IMR-90 (cell line): ENCODE results near the gene MYO3B. TPM values are rescaled to one million over a fixed set of nuclear protein-coding genes. Genes with fewer than 3 reads are reported as not detected.

Experiments
- ATAC-seq: fragments of 200-7000 bp; cut with Tn5 transposase; 2 replicates; pipeline ENCODE4 v1.9.1; 2020; ENCODE audit warnings: low read depth, mild to moderate bottlenecking, moderate library complexity
- BruUV-seq: library from RNA; stranded (reverse); fragments of 400-500 nt; replicated peaks from 2 replicates; lab custom pipeline; 2021; lab: Mats Ljungman, UMichigan
- CTCF ChIA-PET: fragments of 300-600 bp; formaldehyde crosslinking; extraction: SDS; loops from one replicate; lab custom pipeline; 2021; ENCODE audit warnings: antibody characterized with exemption; lab: Yijun Ruan, JAX
- POLR2A ChIA-PET: fragments of 300-600 bp; sonication (Branson Sonifier 250); formaldehyde crosslinking; loops from one replicate; lab custom pipeline; 2022; ENCODE audit warnings: antibody characterized with exemption; ENCODE audit not compliant: unreplicated experiment; lab: Charles Lee
- DNase-seq: peaks from one replicate; pipeline ENCODE4 v3.0.0; 2013
- H2AFZ ChIP-seq: replicated peaks from 2 replicates; pipeline ENCODE3; 2013; ENCODE audit warnings: low read length, mild to moderate bottlenecking; ENCODE audit not compliant: poor library complexity
- H2AK5ac ChIP-seq: 2 replicates; pipeline ENCODE4 v1.6.1; 2013; ENCODE audit warnings: low read depth, low read length, inconsistent platforms
- H2AK9ac ChIP-seq: replicated peaks from 2 replicates; pipeline ENCODE3; 2013; ENCODE audit warnings: mild to moderate bottlenecking, low read depth, low read length, moderate library complexity; ENCODE audit not compliant: poor library complexity
- H2BK120ac ChIP-seq: 2 replicates; pipeline ENCODE4 v1.6.1; 2013; ENCODE audit warnings: low read depth, low read length, inconsistent platforms
- H2BK15ac ChIP-seq: 3 replicates; pipeline ENCODE4 v1.6.1; 2013; ENCODE audit warnings: low read depth, low read length, inconsistent platforms
- H2BK20ac ChIP-seq: 2 replicates; pipeline ENCODE4 v1.6.1; 2013; ENCODE audit warnings: low read depth, mild to moderate bottlenecking, inconsistent platforms, low read length, moderate library complexity
- H2BK5ac ChIP-seq: 2 replicates; pipeline ENCODE4 v1.6.1; 2013; ENCODE audit warnings: mild to moderate bottlenecking, low read depth, low read length, inconsistent platforms; ENCODE audit not compliant: poor library complexity, severe bottlenecking
- H3K14ac ChIP-seq: replicated peaks from 2 replicates; pipeline ENCODE4 v1.6.1; 2013; ENCODE audit warnings: low read depth, low read length, inconsistent platforms
- H3K18ac ChIP-seq: 2 replicates; pipeline ENCODE4 v1.6.1; 2013; ENCODE audit warnings: low read depth, low read length, control low read depth
- H3K23ac ChIP-seq: 2 replicates; pipeline ENCODE4 v1.6.1; 2013; ENCODE audit warnings: low read depth, low read length, inconsistent platforms
- H3K27ac ChIP-seq: 2 replicates; pipeline ENCODE4 v1.5.1; 2013; ENCODE audit warnings: mild to moderate bottlenecking, control low read depth, low read length; ENCODE audit not compliant: insufficient read depth
- H3K27me3 ChIP-seq: 2 replicates; pipeline ENCODE4 v1.6.1; 2013; ENCODE audit warnings: low read length; ENCODE audit not compliant: control insufficient read depth, insufficient read depth
- H3K36me3 ChIP-seq: 2 replicates; pipeline ENCODE4 v1.6.1; 2013; ENCODE audit warnings: low read length, mixed read lengths; ENCODE audit not compliant: control insufficient read depth, insufficient read depth
- H3K4ac ChIP-seq: 2 replicates; pipeline ENCODE4 v1.6.1; 2013; ENCODE audit warnings: low read depth, low read length, inconsistent platforms
- H3K4me1 ChIP-seq: 2 replicates; pipeline ENCODE4 v1.6.1; 2013; ENCODE audit warnings: low read length, mixed read lengths; ENCODE audit not compliant: control insufficient read depth, insufficient read depth
- H3K4me2 ChIP-seq: 2 replicates; pipeline ENCODE4 v1.6.1; 2013; ENCODE audit warnings: low read depth, mild to moderate bottlenecking, control low read depth, low read length, moderate library complexity
- H3K4me3 ChIP-seq: 2 replicates; pipeline ENCODE4 v1.5.1; 2013; ENCODE audit warnings: low read depth, mild to moderate bottlenecking, control low read depth, low read length, moderate library complexity; ENCODE audit not compliant: insufficient read depth
- H3K56ac ChIP-seq: 2 replicates; pipeline ENCODE4 v1.6.1; 2013; ENCODE audit warnings: low read length, inconsistent platforms; ENCODE audit not compliant: insufficient read depth; ENCODE audit errors: extremely low read depth
- H3K79me1 ChIP-seq, 2 experiments: 2 replicates each; pipeline ENCODE4 v1.6.1; 2013; ENCODE audit warnings: low read length in 2 of 2, inconsistent platforms in 1 of 2, low read depth in 1 of 2
- H3K9ac ChIP-seq: 2 replicates; pipeline ENCODE4 v1.6.1; 2013; ENCODE audit warnings: low read depth, low read length, control low read depth
- H3K9me1 ChIP-seq: 2 replicates; pipeline ENCODE4 v1.6.1; 2013; ENCODE audit warnings: low read length, inconsistent platforms; ENCODE audit not compliant: insufficient read depth
- H3K9me3 ChIP-seq: 2 replicates; pipeline ENCODE4 v1.6.1; 2013; ENCODE audit warnings: low read length; ENCODE audit not compliant: control insufficient read depth, insufficient read depth
- H4K20me1 ChIP-seq: 2 replicates; pipeline ENCODE4 v1.6.1; 2013; ENCODE audit warnings: low read length, inconsistent platforms; ENCODE audit not compliant: insufficient read depth
- H4K5ac ChIP-seq: 2 replicates; pipeline ENCODE4 v1.6.1; 2013; ENCODE audit warnings: mild to moderate bottlenecking, low read depth, low read length, control low read depth
- H4K8ac ChIP-seq, 2 experiments: 2 replicates each; pipeline ENCODE4 v1.6.1; 2013; ENCODE audit warnings: low read depth in 2 of 2, low read length in 2 of 2, control low read depth in 1 of 2, inconsistent platforms in 1 of 2
- H4K91ac ChIP-seq: 2 replicates; pipeline ENCODE4 v1.6.1; 2013; ENCODE audit warnings: low read depth, low read length, inconsistent platforms; ENCODE audit not compliant: insufficient read depth
- BHLHE40 ChIP-seq: fragments of 150-350 bp; IDR thresholded peaks from 2 replicates; pipeline ENCODE4 v1.6.1; 2016; ENCODE audit warnings: mild to moderate bottlenecking, low read depth, low read length
- CHD1 ChIP-seq: IDR thresholded peaks from 2 replicates; pipeline ENCODE4 v1.6.1; 2012; ENCODE audit warnings: low read depth, low read length, improper control_type of control experiment
- FOS ChIP-seq: fragments of 150-350 bp; IDR thresholded peaks from 2 replicates; pipeline ENCODE4 v1.6.1; 2016; ENCODE audit warnings: low read depth, low read length
- MAFK ChIP-seq: IDR thresholded peaks from 2 replicates; pipeline ENCODE4 v1.6.1; 2012; ENCODE audit warnings: low read depth, low read length, improper control_type of control experiment
- MXI1 ChIP-seq: IDR thresholded peaks from 2 replicates; pipeline ENCODE4 v1.6.1; 2012; ENCODE audit warnings: low read depth, mild to moderate bottlenecking, low read length, moderate library complexity, borderline replicate concordance
- NFE2L2 ChIP-seq: fragments of 150-350 bp; IDR thresholded peaks from 2 replicates; pipeline ENCODE4 v1.6.1; 2016; ENCODE audit warnings: low read depth, mild to moderate bottlenecking, low read length
- POLR2A ChIP-seq: IDR thresholded peaks from 2 replicates; pipeline ENCODE4 v1.6.1; 2012; ENCODE audit warnings: mild to moderate bottlenecking, low read depth, low read length
- RAD21 ChIP-seq: IDR thresholded peaks from 2 replicates; pipeline ENCODE4 v1.6.1; 2012; ENCODE audit warnings: low read length, improper control_type of control experiment
- RCOR1 ChIP-seq: IDR thresholded peaks from 2 replicates; pipeline ENCODE4 v1.6.1; 2012; ENCODE audit warnings: mild to moderate bottlenecking, low read length, improper control_type of control experiment; ENCODE audit not compliant: insufficient replicate concordance
- RFX5 ChIP-seq: IDR thresholded peaks from 2 replicates; pipeline ENCODE4 v1.8.0; 2012; ENCODE audit warnings: low read depth, mild to moderate bottlenecking, low read length, moderate library complexity
- SMC3 ChIP-seq: fragments of 150-350 bp; IDR thresholded peaks from 2 replicates; pipeline ENCODE4 v1.6.1; 2016; ENCODE audit warnings: low read depth, mild to moderate bottlenecking, antibody characterized with exemption, low read length, moderate library complexity
- WGBS, 2 experiments: methylation state at CpG; one replicate each; pipeline versions ENCODE4 v1.1.5 to v1.1.7; 2013; ENCODE audit warnings: missing lambda C conversion rate in 2 of 2; ENCODE audit not compliant: insufficient read length in 1 of 2; ENCODE audit errors: extremely low coverage in 2 of 2; 5-methylcytosine and 5-hydroxymethylcytosine counted together
- dilution Hi-C: fragments of 300-500 bp; cut with HindIII; formaldehyde crosslinking; loops from one replicate; pipeline ENCODE4 v1.14.3; 2018; ENCODE audit warnings: low sequenced_read_pairs; ENCODE audit not compliant: unreplicated experiment
- in situ Hi-C: fragments of 300-500 bp; cut with MboI; formaldehyde crosslinking; loops from 3 replicates; pipeline ENCODE4 v1.14.3; 2019; ENCODE audit warnings: low sequenced_read_pairs, inconsistent platforms, mixed read lengths
- intact Hi-C: fragments of 100-400 bp; cut with micrococcal nuclease; formaldehyde crosslinking; loops from 2 replicates; pipeline ENCODE4 v1.10.0; 2022
- polyA plus RNA-seq, 3 experiments: library from polyadenylated mRNA; depleted of rRNA; stranded (reverse); fragments of >200 nt; gene quantifications; 2 replicates each; pipeline ENCODE4 v1.2.3, GENCODE V29; 2012; ENCODE audit warnings: low replicate concordance in 1 of 3
- total RNA-seq: library from RNA; depleted of rRNA; stranded (reverse); fragments of >200 nt; gene quantifications from 2 replicates; pipeline ENCODE4 v1.2.3, GENCODE V29; 2012
- TF ChIP-seq, protein P1 (sequence below): fragments of 150-350 bp; IDR thresholded peaks from 2 replicates; pipeline ENCODE4 v1.6.1; 2017; ENCODE audit warnings: mild to moderate bottlenecking, antibody characterized with exemption, low read length, low read depth
- TF ChIP-seq, protein P2 (sequence below): fragments of 150-350 bp; IDR thresholded peaks from 2 replicates; pipeline ENCODE4 v1.6.1; 2016; ENCODE audit warnings: low read depth, mild to moderate bottlenecking, low read length, moderate library complexity, borderline replicate concordance
- TF ChIP-seq, protein P3 (sequence below): conservative IDR thresholded peaks from 2 replicates; pipeline ENCODE4 v1.5.1; 2012; ENCODE audit warnings: mild to moderate bottlenecking, low read depth, low read length, improper control_type of control experiment

The MYO3B gene
- total and polyA plus RNA-seq, 2 of the 4 experiments (the other 2 are of a cell fraction): 0.02 TPM; not detected in 1

DNA sequence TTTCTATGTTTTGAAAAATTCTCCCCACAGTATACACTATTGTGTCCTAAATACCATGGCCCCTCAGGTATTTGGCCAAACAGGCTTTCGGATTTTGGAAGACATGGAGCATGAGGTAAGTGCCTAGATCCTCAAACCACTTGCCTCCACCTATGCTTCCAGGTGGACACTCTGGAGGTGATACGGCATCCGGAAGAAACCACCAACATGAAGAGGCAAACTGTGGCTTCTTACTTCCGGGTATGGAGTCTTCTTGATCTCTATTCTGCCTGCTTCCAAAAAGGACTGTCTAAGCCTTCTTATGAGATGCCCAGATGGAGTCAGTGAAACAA lies 285.2 kb downstream of the MYO3B start:
- Histone ChIP-seq H4K91ac (no peak overlapping the region), H3K36me3 (no peaks in the 10 kb centered on the region), H3K4ac (no peak overlapping the region), H2BK5ac (no peak overlapping the region), H3K9me3 (0 out of 2 replicates have a peak, but pooled peaks cover 1% of the 10 kb centered on the region), H3K23ac (no peak overlapping the region), H3K14ac (no peak overlapping the region), H4K5ac (no peak overlapping the region), H2BK120ac (no peak overlapping the region), H4K8ac (no peak overlapping the region), H3K4me2 (no peak overlapping the region), H3K27ac (no peak overlapping the region), H3K27me3 (no peaks in the 10 kb centered on the region), H2BK15ac (no peak overlapping the region), H3K56ac (no peak overlapping the region), H3K9ac (no peak overlapping the region), H3K9me1 (no peaks in the 10 kb centered on the region), H3K18ac (no peak overlapping the region), H4K20me1 (no peaks in the 10 kb centered on the region), H3K4me1 (no peaks in the 10 kb centered on the region), H3K4me3 (no peak overlapping the region), H2AK5ac (no peak overlapping the region), H3K79me1 (no peaks in the 10 kb centered on the region), H2AK9ac (no peak overlapping the region), H2AFZ (no peak overlapping the region), H2BK20ac (no peak overlapping the region)
- no peak for TF ChIP-seq RAD21
- no peak for TF ChIP-seq POLR2A
- TF ChIP-seq, protein P1, sequence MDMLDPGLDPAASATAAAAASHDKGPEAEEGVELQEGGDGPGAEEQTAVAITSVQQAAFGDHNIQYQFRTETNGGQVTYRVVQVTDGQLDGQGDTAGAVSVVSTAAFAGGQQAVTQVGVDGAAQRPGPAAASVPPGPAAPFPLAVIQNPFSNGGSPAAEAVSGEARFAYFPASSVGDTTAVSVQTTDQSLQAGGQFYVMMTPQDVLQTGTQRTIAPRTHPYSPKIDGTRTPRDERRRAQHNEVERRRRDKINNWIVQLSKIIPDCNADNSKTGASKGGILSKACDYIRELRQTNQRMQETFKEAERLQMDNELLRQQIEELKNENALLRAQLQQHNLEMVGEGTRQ: no peak
- TF ChIP-seq RCOR1: no peak
- TF ChIP-seq SMC3: no peak
- no peak for TF ChIP-seq CHD1
- TF ChIP-seq BHLHE40: no peak
- TF ChIP-seq, protein P2, sequence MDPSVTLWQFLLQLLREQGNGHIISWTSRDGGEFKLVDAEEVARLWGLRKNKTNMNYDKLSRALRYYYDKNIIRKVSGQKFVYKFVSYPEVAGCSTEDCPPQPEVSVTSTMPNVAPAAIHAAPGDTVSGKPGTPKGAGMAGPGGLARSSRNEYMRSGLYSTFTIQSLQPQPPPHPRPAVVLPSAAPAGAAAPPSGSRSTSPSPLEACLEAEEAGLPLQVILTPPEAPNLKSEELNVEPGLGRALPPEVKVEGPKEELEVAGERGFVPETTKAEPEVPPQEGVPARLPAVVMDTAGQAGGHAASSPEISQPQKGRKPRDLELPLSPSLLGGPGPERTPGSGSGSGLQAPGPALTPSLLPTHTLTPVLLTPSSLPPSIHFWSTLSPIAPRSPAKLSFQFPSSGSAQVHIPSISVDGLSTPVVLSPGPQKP: no peak
- TF ChIP-seq NFE2L2: no peak
- TF ChIP-seq, protein P3, sequence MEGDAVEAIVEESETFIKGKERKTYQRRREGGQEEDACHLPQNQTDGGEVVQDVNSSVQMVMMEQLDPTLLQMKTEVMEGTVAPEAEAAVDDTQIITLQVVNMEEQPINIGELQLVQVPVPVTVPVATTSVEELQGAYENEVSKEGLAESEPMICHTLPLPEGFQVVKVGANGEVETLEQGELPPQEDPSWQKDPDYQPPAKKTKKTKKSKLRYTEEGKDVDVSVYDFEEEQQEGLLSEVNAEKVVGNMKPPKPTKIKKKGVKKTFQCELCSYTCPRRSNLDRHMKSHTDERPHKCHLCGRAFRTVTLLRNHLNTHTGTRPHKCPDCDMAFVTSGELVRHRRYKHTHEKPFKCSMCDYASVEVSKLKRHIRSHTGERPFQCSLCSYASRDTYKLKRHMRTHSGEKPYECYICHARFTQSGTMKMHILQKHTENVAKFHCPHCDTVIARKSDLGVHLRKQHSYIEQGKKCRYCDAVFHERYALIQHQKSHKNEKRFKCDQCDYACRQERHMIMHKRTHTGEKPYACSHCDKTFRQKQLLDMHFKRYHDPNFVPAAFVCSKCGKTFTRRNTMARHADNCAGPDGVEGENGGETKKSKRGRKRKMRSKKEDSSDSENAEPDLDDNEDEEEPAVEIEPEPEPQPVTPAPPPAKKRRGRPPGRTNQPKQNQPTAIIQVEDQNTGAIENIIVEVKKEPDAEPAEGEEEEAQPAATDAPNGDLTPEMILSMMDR: no peak
- no peak for TF ChIP-seq RFX5
- no peak for TF ChIP-seq MXI1
- TF ChIP-seq FOS: no peak
- no peak for TF ChIP-seq MAFK
- intact Hi-C loops (no loop called here), dilution Hi-C loops (no loop called here), in situ Hi-C loops (no loop called here)
- no TSS peak for BruUV-seq
- POLR2A ChIA-PET: no interaction called here
- CTCF ChIA-PET: no interaction called here
- no peak for DNase-seq
- ATAC-seq: no peak
- no CpG with 5 or more reads among the region's 4 CpGs for WGBS, 2 experiments
